Activated naive CD4-positive, alpha-beta T cell (primary cell): ENCODE measurements around the gene CSNK1G1.
"Not testable (repeated sequence)": the region's sequence is repeated elsewhere in the genome, so short reads cannot be mapped to it uniquely, and the experiment has no call there.

Experiments used
- DNase-seq, 4 experiments: peaks; one replicate each; lab custom pipeline; 2025; lab: John Stamatoyannopoulos, UW

CSNK1G1 gene

DNA sequence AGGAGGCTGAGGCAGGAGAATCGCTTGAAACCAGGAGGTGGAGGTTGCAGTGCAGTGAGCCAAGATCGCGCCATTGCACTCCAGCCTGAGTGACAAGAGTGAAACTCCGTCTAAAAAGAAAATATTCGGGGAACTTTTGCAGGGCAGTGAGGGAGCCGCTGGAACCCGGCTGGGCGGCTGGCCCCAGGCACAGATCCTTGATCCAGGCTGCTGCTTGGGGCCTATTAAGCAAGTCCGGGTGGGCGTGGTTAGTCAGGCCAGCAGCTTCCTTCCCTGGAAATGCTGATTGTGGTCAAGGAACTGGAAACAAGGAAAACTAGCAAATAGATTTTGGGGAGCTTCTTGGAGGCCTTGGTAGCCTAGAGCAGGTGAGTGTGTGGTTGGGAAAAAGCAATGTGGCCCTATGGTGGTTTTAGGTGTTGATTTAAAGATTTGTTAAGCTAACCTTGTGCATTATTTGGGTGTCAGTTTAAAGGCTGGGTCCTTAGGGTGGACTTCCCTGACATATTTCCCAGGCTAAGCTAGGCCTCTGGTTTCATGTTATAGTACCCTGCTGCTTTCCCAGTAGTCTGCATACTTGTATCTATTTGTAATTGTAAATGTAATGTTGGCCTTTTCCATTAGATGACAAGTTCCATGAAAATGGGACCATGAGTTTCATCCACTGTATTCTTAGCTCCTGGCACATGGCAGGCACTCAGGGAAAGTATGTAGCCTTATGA is 222.2 kb downstream of the CSNK1G1 start:
- no peak for DNase-seq

DNA sequence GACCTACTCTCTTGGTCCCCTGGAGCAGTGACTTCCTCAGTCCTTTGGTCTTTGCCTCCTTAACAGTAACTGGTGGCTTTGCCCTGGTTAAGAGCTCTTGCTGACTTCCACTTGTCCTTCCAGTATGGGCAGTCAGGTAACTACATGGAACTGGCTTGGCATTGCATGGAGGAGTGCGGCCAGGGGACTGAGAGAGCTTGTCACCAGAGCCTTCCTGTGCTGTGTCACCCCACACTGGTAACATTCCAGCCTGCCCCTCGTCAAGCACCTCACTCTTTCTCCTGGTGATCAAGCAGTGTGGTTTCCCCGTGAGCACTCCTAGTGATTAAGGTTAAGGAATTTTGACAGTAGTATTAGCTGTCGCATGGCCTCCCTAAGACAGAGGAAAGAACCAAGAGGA is 223.8 kb downstream of the CSNK1G1 start:
- no peak for DNase-seq

DNA sequence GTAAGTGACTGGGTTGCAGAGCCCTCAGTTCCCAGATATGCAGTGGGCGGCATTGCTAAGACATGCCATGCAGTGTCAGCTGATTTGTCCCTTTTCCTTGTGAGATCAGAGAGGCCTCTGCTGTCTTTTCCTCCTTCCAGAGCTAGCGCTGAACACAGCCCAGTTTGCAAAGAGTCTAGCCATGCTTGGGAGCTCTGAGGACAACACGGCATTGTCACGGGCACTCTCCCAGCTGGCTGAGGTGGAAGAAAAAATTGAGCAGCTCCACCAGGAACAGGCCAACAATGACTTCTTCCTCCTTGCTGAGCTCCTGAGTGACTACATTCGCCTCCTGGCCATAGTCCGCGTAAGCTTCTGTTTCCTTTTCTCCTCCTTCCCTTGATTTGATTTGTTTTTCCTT is 224.4 kb downstream of the CSNK1G1 start:
- DNase-seq = no peak

DNA sequence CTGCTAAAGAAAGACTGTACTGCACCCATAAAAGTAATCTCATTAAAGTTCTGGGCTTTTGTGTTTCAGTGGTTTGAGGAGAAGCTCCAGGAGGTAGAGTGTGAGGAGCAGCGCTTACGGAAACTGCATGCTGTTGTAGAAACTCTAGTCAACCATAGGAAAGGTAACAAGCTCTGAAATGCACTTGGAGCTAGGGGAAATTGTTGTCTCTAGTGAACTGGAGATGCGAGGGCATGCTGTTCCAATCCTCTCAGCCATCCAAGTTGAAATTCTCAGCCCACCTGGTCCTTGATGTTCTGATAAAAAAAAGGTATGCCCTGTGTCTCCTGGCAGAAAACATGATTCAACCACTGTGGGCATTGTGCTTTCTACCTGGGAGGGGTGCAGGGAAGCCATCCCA is 225.8 kb downstream of the CSNK1G1 start:
- no peak for DNase-seq

DNA sequence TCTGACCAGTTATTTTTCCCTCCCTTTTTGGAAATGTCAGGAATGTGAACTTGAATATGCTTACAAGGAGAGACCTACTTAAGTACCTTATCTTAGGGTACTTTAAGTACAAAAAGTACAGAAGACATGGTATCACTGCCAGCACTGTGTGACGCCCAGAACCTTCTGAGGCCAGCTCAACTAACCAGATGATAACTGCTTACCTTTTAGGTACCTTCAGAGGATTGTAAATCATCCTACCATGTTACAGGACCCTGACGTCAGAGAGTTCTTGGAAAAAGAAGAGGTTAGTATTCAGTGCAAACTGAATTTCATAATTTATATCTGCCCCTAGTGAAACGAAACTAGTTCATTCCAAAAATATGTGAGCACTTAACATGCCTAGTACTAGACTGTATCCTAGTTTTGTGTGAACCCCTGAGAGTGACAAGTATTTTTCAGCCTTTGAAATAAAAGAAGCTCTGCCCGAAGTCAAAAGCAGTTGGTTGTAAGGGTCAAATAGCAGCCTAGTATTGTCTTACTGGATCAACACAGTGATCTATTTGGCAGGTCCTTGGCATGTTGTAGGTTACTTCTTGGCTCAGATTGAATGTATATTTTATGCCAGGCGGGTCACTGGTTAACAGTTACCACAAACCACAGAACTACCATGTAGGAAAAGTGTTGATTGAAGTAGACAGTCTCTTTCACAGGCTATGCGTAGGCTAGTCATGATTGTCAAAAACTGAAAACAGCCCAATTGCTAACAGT is 228.3 kb downstream of the CSNK1G1 start:
- no peak for DNase-seq

DNA sequence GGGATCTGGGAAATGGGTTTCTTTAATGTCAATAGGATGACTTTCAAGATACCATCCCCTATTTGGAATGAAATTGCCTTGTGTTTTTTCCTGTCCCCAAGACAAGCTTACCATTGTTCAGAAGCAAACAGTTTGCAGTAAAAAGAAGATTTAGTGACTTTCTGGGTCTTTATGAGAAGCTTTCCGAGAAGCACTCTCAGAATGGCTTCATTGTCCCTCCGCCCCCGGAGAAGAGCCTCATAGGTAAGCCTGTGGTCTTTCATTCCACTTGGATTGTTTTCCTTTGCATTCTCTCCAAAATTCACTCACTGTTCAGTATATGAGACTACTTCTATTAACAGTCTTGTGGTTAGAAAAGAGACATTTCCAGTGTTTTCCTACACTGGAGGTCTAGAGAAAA is 230.0 kb downstream of the CSNK1G1 start:
- no peak for DNase-seq

DNA sequence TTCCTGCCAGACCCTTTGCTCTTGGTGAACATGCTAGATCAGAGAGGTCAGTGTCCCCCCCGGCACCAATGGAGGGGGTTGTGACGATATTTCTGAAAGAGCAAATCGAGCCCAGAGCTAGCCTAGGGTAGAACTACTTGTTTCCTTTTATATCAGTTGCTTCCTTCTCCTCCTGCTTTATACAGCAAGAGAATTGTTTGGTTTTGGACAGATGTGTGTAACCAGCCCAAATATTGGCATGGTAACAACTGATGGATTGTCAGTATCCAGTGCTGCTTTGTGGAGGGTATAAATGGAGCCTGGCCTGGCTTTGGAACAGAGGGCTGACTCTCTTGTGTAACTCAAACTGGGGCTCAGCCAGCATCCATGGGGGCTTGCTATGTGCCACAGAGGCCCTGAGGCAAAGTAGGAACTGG is 233.0 kb downstream of the CSNK1G1 start:
- no peak for DNase-seq

DNA sequence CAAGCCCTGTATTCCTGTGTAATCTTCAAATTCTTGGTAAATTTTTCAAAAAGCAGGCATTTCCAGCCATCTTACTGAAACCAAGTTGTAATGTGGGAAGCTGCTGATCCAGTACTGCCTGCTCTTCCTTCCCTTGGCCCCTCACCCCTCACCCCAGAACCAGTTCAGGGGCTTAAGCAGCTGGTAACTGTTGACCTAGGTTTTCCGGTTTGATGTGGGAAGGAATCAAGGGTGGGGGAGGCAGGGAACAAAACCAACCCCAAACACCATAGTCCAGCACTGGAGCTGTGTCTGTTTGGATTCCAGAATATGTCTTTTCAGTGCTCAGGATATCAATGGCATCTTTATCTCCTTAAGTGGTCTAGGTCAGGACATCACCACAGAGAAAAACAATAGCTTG is 233.5 kb downstream of the CSNK1G1 start:
- no peak for DNase-seq

DNA sequence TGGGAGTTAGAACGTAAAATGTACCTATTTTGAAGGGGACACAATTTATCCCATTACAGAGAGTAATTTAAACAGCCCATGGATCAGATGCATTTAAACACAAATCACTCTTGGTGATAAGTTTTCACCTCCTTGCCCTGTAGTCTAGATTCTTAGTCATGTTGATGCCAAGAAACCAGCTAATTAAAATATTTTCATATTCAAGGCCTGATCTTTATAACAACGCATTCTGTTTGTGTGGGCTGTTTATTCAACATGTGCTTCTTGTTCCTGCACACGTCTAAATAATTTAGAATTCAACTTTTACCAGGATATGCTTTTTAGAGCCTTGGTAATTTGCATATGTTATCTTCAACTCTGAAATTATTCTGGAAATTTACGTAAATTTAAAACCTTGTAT is 234.4 kb downstream of the CSNK1G1 start:
- no peak for DNase-seq

DNA sequence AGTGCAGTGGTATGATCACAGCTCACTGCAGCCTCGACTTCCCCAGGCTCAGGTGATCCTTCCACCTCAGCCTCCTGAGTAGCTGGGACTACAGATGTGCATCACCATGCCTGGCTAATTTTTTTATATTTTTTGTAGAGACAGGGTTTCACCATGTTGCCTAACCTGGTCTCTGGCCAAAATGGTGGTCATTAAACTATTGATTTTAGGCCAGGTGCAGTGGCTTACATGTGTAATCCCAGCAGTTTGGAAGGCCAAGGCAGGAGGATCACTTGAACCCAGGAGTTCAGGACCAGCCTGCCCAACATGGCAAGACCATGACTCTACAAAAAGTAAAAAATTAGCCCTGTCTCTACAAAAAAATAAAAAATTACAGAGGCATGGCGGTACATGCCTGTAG is 235.7 kb downstream of the CSNK1G1 start:
- DNase-seq = not testable (repeated sequence)

DNA sequence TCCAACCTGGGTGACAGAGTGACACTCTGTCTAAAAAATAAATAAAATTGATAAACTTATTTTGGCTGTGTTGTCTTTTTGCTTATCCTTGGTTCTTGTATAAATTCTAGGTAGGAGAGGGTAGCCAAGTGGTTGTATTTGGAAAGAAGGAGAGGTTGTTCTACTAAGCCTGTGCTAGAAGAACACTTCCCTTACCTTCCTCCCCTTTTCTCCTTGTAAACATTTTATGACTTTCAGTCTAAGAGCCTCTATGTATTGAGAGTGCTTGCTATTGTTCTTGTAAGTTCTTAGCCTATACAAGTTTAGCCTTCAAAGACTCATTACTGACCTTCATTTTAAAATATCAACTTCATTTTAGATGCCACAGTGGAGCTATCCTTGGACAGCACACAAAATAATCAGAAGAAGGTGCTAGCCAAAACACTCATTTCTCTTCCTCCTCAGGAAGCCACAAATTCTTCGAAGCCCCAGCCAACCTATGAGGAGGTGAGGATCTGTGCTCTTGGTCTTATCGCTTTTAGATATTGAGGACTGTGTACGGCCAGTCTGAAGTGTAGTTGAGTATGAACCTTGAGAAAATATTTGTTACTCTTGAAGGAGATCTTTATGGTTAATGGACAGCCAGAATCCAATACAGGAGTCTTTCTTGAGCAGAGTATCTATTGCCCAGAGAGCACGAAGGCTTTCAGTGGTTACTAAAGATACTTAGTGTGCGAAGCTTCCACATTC is 238.1 kb downstream of the CSNK1G1 start:
- DNase-seq = no peak
